ENCODE results near the gene CALN1.
"Not testable (repeated sequence)": the region's sequence is repeated elsewhere in the genome, so short reads cannot be mapped to it uniquely, and the experiment has no call there.

The CALN1 gene

DNA sequence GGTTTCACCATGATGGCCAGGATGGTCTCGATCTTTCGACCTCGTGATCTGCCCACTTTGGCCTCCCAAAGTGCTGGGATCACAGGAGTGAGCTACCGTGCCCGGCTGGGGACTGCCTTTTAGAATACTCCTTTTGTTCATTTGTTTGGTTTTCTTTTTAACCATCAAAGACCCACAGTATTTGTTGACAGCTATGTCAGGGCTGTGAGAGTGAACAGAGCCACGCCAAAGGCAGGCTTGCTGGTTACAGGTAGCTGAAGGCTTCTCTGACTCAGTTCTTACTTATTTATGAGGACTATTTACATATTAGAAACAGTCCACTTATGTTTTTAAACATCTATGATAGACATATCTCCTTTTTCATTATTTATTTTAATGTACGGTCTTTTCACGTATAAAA, 544.5 kb downstream of the CALN1 start:
- DNase-seq (ENCODE audit: low read depth): no peak

DNA sequence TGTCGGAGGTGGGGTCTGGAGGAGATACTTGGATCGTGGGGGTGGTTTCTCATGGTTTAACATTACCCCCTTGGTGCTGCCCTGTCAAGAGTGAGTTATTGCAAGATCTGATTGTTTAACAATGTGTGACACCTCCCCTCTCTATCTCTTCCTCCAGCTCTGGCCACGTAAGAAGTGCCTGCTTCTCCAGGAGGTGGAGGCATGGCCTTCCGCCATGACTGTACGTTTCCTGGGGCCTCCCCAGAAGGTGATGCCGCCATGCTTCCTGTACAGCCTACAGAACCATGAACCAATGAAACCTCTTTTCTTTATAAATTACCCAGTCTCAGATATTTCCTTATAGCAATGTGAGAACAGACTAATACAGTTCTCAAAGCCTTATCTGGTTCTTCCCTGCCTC, 547.0 kb downstream of the CALN1 start:
- DNase-seq (ENCODE audit: low read depth): no peak

DNA sequence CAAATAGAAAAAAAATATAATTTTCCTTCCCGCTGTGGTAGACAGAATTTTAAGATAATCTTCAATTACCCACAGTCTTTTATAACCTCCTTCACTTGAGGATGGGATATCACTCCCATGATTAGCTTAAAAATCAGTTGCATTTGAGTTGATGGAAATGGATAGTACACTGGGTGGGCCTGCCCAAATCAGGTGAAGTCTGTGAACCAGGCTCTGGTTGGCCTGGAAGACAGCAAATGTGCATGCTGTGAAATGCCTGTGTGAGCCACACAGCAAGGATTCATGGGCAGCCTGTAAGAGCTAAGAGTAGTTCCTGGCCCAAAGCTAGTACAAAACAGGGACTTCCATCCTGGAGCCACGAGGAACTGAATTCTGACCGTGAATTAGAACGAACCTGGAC, 548.0 kb downstream of the CALN1 start:
- DNase-seq (ENCODE audit: low read depth): no peak

DNA sequence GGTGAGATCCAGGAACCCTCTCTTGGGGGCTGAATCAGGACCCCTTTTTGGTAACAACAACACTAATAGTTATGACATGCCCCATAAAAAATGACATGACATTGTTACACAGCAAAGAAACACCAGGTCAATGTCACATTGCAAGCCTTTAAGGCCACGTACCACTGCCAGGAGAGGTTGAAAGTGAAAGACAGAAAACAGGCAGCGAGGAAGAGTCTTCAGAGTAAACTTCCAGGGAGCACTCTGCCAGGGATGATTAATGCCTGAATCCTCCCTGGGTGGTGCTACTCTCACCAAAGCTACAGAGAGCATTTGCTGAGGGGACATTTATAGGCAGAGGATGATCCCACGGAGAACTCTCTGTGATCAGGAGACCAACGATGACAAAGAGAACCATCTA, 551.6 kb downstream of the CALN1 start:
- no peak for DNase-seq (ENCODE audit: low read depth)

DNA sequence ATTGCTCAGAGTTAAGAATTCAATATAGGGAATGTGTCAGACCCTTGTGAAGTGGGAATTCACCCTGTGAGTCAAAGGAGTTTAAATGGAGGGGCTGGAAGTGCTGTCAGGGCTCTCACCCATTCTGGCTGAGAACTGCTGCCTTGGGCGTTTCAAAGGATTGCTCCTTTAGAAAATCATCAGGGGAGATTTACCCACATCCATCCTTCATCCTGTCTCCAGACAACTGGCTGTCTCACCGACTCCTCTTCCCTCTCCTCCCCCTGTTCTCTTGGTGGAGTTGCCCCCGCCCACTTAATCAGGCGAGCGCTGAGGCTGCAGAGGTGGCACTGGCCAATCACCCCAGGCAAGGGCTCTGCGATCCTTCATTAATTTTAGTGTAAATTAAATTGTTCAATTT, 554.8 kb downstream of the CALN1 start:
- no peak for DNase-seq (ENCODE audit: low read depth)

DNA sequence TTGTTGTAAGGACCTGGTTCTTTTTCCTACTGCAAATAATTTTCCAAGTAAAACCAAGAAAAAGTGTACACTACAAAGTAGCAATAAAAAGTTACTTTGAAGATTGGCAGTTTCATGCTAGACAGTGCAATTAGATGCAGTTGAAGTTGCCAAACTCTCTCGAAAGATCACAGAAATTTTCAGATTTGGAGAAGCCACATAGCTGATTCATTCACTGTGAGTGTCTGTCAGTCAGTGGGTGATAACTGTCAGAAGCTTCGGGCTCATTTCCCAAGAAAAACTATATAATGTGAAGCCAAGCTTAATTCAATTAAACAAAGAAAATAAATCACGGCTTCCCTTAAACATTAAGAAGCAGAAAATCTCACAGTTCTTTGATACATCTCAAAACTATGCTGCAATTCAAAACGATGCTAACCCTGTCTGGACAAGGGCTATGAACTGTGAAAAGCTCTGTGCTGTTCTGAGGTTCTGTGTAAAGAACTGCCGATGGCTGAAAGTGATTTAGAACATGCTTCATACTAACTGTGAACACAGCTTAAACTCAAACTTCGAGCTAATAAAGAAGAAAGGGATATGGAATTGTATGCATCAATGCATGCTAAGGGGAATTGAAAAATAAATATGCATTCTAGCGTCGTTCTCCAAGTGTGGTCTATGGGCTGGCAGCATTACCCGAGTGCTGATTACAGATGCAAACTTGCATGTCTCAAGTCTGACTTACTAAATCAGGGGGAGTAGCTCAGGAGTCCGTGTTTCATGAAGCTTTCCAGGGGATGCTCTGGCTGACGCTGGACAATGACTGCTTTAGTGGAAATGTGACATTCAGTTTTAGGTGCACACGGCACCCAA, 557.4 kb downstream of the CALN1 start:
- DNase-seq (ENCODE audit: low read depth): no peak

DNA sequence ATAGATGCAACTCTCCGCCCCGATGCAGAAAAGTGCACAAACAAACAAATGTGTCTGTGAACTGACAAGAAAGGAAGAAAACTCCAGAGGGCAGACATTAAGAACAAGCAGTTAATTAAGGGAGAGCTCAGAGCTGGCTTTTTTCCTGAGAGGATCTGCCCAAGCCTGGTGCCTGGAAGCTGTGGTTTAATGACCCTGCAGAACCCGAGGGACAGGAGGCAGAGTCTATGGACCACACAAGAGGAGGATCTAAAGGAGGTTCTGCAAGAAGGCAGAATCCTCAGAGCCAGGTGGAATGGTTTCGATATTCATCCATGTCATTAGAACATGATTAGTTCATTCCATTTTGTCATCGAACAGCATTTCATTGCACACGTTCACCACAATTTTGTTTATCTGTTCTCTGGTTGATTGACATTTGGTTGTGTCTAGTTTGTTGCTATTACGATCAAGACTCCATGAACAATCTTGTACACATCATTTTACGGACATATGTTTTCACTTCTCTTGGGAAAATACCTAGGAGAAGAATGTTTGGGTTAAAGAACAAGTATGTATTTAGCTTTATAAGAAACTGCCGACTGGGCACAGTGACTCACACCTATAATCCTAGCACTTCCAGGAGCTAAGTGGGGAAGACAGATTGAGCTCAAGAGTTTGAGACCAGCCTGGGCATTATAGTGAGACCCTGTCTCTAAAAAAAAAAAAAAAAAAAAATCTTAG, 560.2 kb downstream of the CALN1 start:
- DNase-seq (ENCODE audit: low read depth): no peak

DNA sequence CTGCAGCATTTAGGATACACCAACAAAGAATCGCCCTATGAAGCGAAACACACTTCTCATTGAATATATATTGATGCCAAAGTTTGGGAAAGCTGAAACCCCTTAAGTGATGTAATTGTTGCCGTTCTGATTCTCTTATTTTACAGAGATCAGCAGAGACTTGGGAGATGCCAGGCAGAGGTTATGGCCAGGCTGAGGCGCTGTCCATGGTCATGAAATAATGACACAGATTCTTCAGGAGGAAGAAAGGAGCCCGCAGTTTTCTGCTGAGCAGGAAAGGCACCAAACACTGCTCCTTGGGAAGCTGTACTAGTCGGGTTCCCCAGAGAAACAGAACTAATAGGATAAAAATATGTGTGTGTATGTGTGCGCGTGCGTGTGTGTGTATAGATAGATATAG, 566.0 kb downstream of the CALN1 start:
- no peak for DNase-seq (ENCODE audit: low read depth)

DNA sequence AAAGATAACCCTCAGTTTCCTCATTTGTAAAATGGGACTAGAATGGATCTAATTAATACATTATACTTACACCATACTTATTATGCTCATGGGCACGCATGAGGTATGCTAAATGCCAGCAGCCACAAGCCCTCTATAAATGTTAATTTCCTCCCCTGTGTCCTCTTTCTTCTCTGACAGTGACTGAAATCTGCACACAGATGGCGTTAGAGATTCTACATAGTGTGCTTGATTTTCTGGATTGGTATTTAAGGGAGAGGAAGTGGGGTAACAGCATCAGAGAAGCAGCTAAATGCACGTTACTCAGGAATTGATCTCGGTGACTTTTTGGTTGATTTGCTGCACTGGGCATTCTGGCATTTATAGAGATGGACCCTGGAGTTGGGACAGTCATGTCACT, 568.5 kb downstream of the CALN1 start:
- DNase-seq (ENCODE audit: low read depth): no peak

DNA sequence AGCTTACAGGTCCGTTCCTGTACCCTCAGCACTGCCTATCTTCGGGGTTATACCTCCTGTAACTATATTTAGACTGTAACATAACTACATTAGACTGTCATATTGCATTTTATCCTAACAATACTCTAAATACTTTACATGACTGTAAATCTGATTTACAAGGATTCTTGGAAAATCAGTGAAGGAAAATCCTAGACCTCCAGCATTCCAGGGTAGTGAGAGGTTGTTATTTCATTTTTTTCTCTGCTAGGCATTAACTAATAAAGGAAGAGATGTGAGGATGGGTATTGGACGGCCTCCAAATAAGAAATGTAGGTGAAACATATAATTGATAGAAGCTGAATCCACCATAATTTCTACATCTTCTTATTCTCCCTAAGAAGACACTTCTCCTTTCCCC, 569.4 kb downstream of the CALN1 start:
- DNase-seq (ENCODE audit: low read depth): no peak

DNA sequence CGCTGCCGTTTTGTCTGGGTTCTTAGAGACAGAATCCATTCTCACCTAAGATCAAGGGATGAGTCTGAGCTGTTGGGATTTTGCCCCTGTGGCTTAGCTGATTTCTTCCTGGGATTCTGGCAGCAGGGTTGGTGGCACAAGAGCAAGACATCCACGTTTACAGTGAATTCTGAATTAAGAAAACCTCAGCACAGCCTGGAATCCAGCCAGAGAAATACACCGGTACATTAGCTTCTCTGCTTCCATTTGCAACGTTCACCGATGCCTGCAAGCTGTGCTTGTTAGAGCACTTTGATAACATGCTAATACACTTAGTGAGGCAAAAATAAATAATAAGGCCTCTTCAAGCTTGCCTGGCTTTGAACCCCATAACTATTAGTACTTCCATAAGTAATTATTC, 569.8 kb downstream of the CALN1 start:
- DNase-seq (ENCODE audit: low read depth): no peak

DNA sequence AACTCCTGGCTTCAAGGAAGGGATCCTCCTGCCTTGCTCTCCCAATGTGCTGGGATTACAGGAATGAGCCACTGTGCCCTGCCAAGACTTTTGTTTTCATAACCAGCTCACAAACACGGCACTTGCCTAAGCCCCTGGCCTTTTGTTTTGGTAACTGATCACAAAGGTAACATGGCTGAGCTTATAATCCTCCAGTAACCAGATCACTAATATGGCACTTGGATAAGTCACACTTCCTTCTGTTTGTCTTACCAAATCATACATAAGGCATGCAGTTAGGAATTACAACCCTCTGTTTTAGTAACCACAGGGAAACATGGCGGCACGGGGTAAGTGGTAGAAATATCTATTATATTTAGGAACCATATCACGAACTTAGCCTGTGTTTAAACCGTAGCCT, 577.1 kb downstream of the CALN1 start:
- DNase-seq (ENCODE audit: low read depth): no peak

DNA sequence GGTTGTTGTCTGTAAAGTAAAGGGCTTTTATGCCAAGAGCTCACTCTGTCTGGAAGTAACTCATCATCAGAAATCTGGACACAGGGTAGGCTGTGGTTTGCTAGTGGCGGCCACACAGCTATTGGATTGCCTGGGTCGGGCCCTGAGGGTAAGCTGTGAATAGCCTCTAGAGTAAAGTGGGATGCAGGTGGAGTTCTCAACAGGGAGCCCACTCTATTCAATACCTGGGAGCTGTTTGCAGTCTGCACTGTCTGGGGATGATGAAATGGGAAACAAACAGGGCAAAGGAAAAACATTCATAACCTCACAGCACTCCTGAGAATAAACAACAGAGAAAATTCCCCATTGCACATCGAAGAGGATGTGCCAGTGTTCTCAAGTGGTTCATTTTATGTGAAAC, 582.6 kb downstream of the CALN1 start:
- DNase-seq (ENCODE audit: low read depth): no peak

DNA sequence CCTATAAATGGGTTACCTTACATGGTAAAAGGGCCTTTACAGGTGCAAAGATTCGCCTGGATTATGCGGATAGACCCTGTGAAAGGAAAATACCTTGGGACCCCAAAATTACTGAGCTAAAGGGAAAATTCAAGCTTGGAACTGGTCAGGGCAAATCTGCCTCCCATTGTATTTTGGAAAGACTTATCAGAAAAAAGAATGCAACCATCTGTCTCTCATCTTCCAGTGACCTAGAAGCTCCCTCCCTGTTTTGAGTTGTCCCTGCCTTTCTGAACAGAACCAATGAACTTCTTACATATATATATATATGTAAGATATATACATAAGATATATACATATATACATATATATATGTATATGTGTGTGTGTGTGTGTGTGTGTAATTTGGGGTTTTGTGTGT, 583.8 kb downstream of the CALN1 start:
- no peak for DNase-seq (ENCODE audit: low read depth)

DNA sequence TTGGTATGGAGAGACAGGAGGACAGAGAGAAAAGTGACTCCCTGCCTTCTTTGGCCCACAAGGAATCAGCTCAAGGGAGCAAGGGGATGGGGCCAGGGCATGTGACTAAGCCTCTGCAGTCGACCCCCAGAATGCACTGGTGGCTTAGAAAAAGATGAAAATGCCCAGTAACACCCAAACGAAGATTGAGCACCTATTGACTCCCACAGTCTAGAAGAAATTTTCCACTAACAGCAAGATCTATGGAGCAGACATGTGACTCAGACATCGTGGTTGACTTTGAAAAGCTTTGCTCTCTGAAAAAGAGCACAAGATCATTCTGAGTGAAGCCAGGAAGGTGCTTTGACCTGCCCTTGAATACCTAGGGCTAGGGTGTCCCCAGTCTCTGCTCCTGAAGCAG, 586.0 kb downstream of the CALN1 start:
- DNase-seq (ENCODE audit: low read depth): no peak

DNA sequence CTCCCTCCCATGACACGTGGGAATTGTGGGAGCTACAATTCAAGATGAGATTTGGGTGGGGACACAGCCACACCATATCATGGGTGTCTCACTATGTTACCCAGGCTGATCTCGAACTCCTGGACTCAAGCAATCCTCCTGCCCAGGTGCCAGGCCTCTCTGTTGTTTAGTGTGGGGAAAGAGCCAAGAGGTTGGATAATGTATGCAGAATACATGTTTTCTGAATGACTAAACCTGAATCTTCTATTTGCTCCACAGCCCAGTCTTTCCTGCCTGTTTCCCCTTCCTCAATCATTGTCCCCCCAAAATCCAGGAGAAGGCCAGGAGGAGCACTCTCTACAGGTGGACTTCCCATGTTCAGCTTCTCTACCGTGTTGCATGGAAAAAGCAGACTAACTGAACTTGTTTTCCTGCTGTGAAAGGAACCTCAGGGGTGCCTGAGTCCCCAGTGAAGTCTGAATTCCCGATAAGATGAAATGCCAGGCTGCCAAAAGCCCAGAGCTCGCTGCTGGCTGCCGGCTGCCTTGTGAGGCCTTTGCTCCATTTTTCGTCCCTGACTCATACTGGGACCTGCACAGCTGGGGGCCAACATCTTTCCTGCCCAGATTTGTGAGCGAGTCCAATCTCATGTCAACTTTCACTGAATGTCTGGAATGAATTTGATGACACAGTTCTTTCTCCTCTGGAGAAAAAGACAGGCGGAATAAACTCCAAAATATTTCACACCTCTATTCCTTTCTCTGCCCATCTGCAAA, 588.0 kb downstream of the CALN1 start:
- DNase-seq (ENCODE audit: low read depth): no peak

DNA sequence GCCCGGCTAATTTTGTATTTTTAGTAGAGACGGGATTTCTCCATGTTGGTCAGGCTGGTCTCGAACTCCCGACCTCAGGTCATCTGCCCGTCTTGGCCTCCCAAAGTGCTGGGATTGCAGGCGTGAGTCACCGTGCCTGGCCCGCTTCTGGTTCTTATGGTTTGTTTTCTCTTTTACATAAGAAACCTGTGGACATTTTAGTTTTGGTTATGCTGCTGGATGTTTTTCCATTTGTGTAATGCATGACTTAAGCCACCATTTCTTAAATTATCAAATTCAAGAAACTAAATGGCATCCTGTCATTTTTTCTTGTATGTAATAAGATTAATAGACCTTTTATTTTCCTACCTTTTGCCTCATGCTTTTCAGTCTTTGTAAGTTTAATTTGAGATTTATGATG, 589.7 kb downstream of the CALN1 start:
- not testable (repeated sequence) for DNase-seq (ENCODE audit: low read depth)

DNA sequence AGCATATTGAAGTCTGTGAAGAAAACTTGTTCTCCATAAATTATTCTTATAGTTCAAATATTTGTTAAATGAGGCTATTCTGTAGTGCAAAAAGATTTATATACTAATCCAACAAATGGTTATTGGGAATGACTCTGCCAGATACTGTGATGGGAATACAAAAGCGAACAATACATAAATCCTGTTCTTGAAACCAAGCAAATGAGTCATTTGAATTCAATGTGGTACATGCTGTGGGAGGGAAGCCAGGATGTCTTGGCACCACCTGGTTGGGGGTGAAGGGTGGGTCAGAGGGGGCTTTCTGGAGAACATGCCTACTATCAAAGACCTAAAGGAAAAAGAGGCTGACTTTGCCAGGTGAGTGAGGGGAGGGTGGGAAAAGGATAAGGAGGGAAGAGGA, 594.2 kb downstream of the CALN1 start:
- DNase-seq (ENCODE audit: low read depth): no peak

DNA sequence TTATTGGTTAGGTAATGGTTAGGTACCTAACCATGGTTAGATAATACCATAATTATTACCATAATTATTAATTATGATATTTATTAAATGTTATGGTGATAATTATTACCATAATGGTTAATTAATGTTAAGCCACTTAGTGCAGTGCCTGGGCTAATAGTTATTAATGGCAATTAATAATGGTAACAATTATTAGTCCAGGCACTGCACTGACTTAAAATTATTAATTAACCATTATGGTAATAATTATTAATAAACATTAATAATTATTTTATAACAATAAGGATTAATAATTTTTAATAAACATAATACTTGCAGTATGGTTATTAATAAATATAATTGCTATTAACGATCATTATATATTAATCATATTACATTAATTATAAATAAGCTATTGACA, 604.0 kb downstream of the CALN1 start:
- no peak for DNase-seq (ENCODE audit: low read depth)

DNA sequence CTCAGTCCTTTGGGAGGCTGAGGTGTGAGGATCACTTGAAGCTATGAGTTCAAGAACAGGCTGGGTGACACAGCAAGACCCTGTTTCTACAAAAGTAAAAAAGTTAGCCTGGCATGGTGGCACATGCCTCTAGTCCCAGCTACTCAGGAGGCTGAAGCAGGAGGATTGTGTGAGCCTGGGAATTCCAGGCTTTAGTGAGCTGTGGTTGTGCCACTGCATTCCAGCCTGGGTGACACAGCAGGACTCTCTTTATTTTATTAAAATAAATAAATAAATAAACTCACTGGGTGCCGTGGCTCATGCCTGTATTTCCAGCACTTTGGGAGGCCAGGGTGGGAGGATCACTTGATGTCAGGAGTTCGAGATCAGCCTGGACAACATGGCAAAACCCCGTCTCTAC, 607.9 kb downstream of the CALN1 start:
- no peak for DNase-seq (ENCODE audit: low read depth)

DNA sequence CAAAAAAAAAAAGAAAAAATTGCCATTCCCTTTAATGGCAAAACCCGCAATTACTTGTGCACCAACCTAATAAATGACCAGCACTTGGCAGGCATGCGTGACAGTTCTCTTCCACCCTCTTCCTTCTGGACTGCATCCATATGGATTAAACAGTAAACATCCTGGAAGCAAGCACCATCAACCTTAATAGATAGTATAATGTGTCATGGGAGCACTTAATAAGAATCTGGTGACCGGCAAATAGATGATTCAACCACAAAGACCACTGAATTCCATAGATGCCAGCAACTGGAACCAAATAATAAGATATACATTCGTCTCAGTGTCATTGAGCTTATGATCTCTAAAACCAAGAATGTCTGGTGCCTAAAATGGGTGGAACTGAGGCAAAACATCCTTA, 610.2 kb downstream of the CALN1 start:
- no peak for DNase-seq (ENCODE audit: low read depth)

DNA sequence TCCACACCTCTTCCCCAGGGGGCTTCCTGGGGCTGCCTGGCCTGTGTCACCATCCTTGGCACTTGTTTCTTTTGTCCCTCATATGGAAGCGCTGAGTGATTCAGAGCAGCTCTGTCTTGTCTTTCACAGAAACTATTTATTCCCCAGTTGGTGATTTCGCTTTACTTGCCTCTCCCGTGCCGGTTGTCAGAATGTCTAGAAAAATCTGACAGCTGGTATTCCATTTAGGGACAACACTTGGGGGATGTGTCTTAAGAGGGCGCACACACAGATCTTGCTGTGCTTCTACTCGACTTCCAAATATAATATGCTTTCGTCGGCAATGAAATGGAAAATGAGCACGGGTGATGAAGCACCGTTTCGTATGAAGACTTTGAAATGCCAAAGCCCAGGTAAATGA, 611.8 kb downstream of the CALN1 start:
- no peak for DNase-seq (ENCODE audit: low read depth)

DNA sequence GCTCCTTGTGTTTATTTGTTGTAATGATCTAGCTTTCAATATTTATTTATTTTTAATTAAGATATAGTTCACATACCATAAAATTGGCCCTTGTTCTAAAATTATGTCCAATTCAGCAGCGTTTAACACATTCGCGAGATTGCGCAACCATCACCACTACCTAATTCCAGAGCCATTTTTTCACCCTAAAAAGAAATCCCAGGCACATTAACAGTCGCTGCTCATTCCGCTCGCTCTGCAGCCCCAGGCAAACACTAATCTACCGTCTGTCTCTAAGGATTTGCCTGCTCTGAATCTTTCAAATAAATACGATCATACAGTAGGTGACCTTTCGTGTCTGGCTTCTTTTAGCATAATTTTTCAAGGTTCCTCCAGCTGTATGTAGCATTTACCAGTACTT, 616.7 kb downstream of the CALN1 start:
- DNase-seq (ENCODE audit: low read depth): no peak
